Measurements from ENCODE around the gene STRBP. TPM values are rescaled to one million over a fixed set of nuclear protein-coding genes. Genes with fewer than 3 reads are reported as not detected.

STRBP gene
- total and polyA plus RNA-seq, 2 of the 4 experiments (the other 2 are of a cell fraction) = 2.1 to 2.5 TPM

GRCh38 chr9:123218831-123219230, 49.6 kb downstream of the STRBP start:
- CTCF ChIA-PET = no interaction called here
- no peaks in the 10 kb centered on the region for H3K36me3 ChIP-seq (ENCODE audit: control insufficient read depth, insufficient read depth, low read length)
- intact Hi-C loops (cut with micrococcal nuclease) = no loop called here

More at GRCh38 chr9:123218831-123219230, 49.6 kb downstream of the STRBP start:
- H4K5ac ChIP-seq (ENCODE audit: low read depth, low read length) = no peak overlapping the region
- DNase-seq (no peak), ATAC-seq (ENCODE audit: low read depth) (no peak)
- TF ChIP-seq RAD21 (IDR thresholded peaks at IDR 0.05; ENCODE audit: low read length) = no peak
- TF ChIP-seq MAZ (IDR thresholded peaks at IDR 0.05; ENCODE audit: borderline replicate concordance, low read depth, low read length) = no peak
- TF ChIP-seq BHLHE40 (IDR thresholded peaks at IDR 0.05; ENCODE audit: low read depth, low read length) = no peak
- TF ChIP-seq RCOR1 (IDR thresholded peaks at IDR 0.05; ENCODE audit: insufficient replicate concordance, low read length) = no peak
- no peak for TF ChIP-seq MAFK (IDR thresholded peaks at IDR 0.05; ENCODE audit: low read depth, low read length)
- TF ChIP-seq NFE2L2 (IDR thresholded peaks at IDR 0.05; ENCODE audit: low read depth, low read length) = no peak
- TF ChIP-seq CEBPB (IDR thresholded peaks at IDR 0.05; ENCODE audit: low read depth, low read length) = no peak
- TF ChIP-seq USF2 (IDR thresholded peaks at IDR 0.05; ENCODE audit: low read depth, low read length) = no peak
- TF ChIP-seq MXI1 (IDR thresholded peaks at IDR 0.05; ENCODE audit: borderline replicate concordance, low read depth, low read length) = no peak
- TF ChIP-seq RFX5 (IDR thresholded peaks at IDR 0.05; ENCODE audit: low read depth, low read length) = no peak
- TF ChIP-seq FOS (IDR thresholded peaks at IDR 0.05; ENCODE audit: low read depth, low read length) = no peak
- no peak for TF ChIP-seq POLR2A (IDR thresholded peaks at IDR 0.05; ENCODE audit: low read depth, low read length)
- TF ChIP-seq ELK1 (IDR thresholded peaks at IDR 0.05; ENCODE audit: borderline replicate concordance, low read depth, low read length) = no peak
- no peak for TF ChIP-seq SMC3 (IDR thresholded peaks at IDR 0.05; ENCODE audit: low read depth, low read length)
- TF ChIP-seq, protein P1, sequence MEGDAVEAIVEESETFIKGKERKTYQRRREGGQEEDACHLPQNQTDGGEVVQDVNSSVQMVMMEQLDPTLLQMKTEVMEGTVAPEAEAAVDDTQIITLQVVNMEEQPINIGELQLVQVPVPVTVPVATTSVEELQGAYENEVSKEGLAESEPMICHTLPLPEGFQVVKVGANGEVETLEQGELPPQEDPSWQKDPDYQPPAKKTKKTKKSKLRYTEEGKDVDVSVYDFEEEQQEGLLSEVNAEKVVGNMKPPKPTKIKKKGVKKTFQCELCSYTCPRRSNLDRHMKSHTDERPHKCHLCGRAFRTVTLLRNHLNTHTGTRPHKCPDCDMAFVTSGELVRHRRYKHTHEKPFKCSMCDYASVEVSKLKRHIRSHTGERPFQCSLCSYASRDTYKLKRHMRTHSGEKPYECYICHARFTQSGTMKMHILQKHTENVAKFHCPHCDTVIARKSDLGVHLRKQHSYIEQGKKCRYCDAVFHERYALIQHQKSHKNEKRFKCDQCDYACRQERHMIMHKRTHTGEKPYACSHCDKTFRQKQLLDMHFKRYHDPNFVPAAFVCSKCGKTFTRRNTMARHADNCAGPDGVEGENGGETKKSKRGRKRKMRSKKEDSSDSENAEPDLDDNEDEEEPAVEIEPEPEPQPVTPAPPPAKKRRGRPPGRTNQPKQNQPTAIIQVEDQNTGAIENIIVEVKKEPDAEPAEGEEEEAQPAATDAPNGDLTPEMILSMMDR (conservative IDR thresholded peaks at IDR 0.05; ENCODE audit: low read depth, low read length) = no peak
- TF ChIP-seq CHD1 (IDR thresholded peaks at IDR 0.05; ENCODE audit: low read depth, low read length) = no peak
- dilution Hi-C loops (cut with HindIII; ENCODE audit: low sequenced_read_pairs, unreplicated experiment) (no loop called here), in situ Hi-C loops (cut with MboI; ENCODE audit: low sequenced_read_pairs) (no loop called here)
- no peak overlapping the region for H3K4me2 ChIP-seq (ENCODE audit: low read depth, low read length)
- no peaks in the 10 kb centered on the region for H3K9me1 ChIP-seq (ENCODE audit: insufficient read depth, low read length)
- no peak overlapping the region for H4K91ac ChIP-seq (ENCODE audit: insufficient read depth, low read depth, low read length)
- H3K23ac ChIP-seq (ENCODE audit: low read depth, low read length) = no peak overlapping the region
- no peak overlapping the region for H3K18ac ChIP-seq (ENCODE audit: low read depth, low read length)
- H3K4me3 ChIP-seq (ENCODE audit: insufficient read depth, low read depth, low read length) = no peak overlapping the region
- no peak overlapping the region for H2BK5ac ChIP-seq (ENCODE audit: low read depth, low read length, poor library complexity, severe bottlenecking)
- H4K8ac ChIP-seq (ENCODE audit: low read depth in 2 of 2, low read length in 2 of 2) = no peak overlapping the region
- H3K4me1 ChIP-seq (ENCODE audit: control insufficient read depth, insufficient read depth, low read length) = no peaks in the 10 kb centered on the region
- H2BK120ac ChIP-seq (ENCODE audit: low read depth, low read length) = no peak overlapping the region
- no peak overlapping the region for H2BK20ac ChIP-seq (ENCODE audit: low read depth, low read length)
- H3K9me3 ChIP-seq (ENCODE audit: control insufficient read depth, insufficient read depth, low read length) = no peaks in the 10 kb centered on the region
- POLR2A ChIA-PET (ENCODE audit: unreplicated experiment) = no interaction called here
- no peaks in the 10 kb centered on the region for H4K20me1 ChIP-seq (ENCODE audit: insufficient read depth, low read length)
- H3K56ac ChIP-seq (ENCODE audit: extremely low read depth, insufficient read depth, low read length) = no peak overlapping the region
- no peak overlapping the region for H3K14ac ChIP-seq (replicated peaks; ENCODE audit: low read depth, low read length)
- H3K4ac ChIP-seq (ENCODE audit: low read depth, low read length) = no peak overlapping the region
- H3K79me1 ChIP-seq (ENCODE audit: low read depth in 1 of 2, low read length in 2 of 2) = no peaks in the 10 kb centered on the region
- no peak overlapping the region for H2BK15ac ChIP-seq (ENCODE audit: low read depth, low read length)
- no peak overlapping the region for H2AK5ac ChIP-seq (ENCODE audit: low read depth, low read length)
- no peak overlapping the region for H3K9ac ChIP-seq (ENCODE audit: low read depth, low read length)
- no peak overlapping the region for H2AK9ac ChIP-seq (replicated peaks; ENCODE audit: low read depth, low read length, poor library complexity)
- H3K27ac ChIP-seq (ENCODE audit: insufficient read depth, low read length) = no peak overlapping the region
- H2AFZ ChIP-seq (replicated peaks; ENCODE audit: low read length, poor library complexity) = no peak overlapping the region
- BruUV-seq (replicated peaks) = no TSS peak
- WGBS, 2 experiments (ENCODE audit: extremely low coverage in 2 of 2, insufficient read length in 1 of 2) = no CpG with 5 or more reads among the region's 3 CpGs
- H3K27me3 ChIP-seq (ENCODE audit: control insufficient read depth, insufficient read depth, low read length) = no peaks in the 10 kb centered on the region

Data from IMR-90 (cell line).